RWPE1 (cell line): ENCODE data around the gene ALK.

ENCODE experiments used
- CTCF ChIA-PET: fragments of 350-600 bp; sonication (Branson Sonifier 250); formaldehyde crosslinking; extraction: SDS; loops from one replicate; lab custom pipeline; 2021; lab: Yijun Ruan, JAX
- POLR2A ChIA-PET: fragments of 400-600 bp; formaldehyde crosslinking; extraction: SDS; loops from one replicate; lab custom pipeline; 2020; ENCODE audit warnings: antibody characterized with exemption; ENCODE audit not compliant: low non-redundant PET; lab: Yijun Ruan, JAX
- DNase-seq: peaks from one replicate; pipeline ENCODE4 v3.0.0; 2012; ENCODE audit warnings: low spot score
- H3K27ac ChIP-seq: fragments of 450-650 bp; 2 replicates; pipeline ENCODE4 v1.5.1; 2017
- CTCF ChIP-seq: fragments of 450-650 bp; conservative IDR thresholded peaks from 2 replicates; pipeline ENCODE4 v1.5.1; 2017; ENCODE audit warnings: low read depth, mild to moderate bottlenecking

The ALK gene

GRCh38 chr2:29598978-29599377 is 322.4 kb downstream of the ALK start:
- H3K27ac ChIP-seq = no peak overlapping the region
- TF ChIP-seq CTCF = no peak
- no peak for DNase-seq
- ChIA-PET CTCF (no interaction called here), POLR2A (no interaction called here)

GRCh38 chr2:29597035-29597434 is 324.4 kb downstream of the ALK start:
- ChIA-PET POLR2A (no interaction called here), CTCF (no interaction called here)
- DNase-seq = no peak
- TF ChIP-seq CTCF = no peak
- no peak overlapping the region for H3K27ac ChIP-seq

- no peak for DNase-seq
- no peak for TF ChIP-seq CTCF
- no peak overlapping the region for H3K27ac ChIP-seq
- POLR2A ChIA-PET = no interaction called here
- CTCF ChIA-PET = interaction anchor here (0.6 kb wide), 1 partner anchor 173 kb away, joined by 5 read pairs; no protein-coding TSS in a partner anchor
Measured at GRCh38 chr2:29596584-29596983, 324.8 kb downstream of the ALK start.

GRCh38 chr2:29591600-29591999 is 329.8 kb downstream of the ALK start:
- POLR2A ChIA-PET = no interaction called here
- no peak overlapping the region for H3K27ac ChIP-seq
- CTCF ChIA-PET = no interaction called here
- no peak for DNase-seq
- TF ChIP-seq CTCF = no peak

- no peak for DNase-seq
- ChIA-PET CTCF (interaction anchor here (0.6 kb wide), 1 partner anchor 444 kb away, joined by 3 read pairs; no protein-coding TSS in a partner anchor), POLR2A (no interaction called here)
- no peak overlapping the region for H3K27ac ChIP-seq
- no peak for TF ChIP-seq CTCF
Measured at GRCh38 chr2:29590211-29590610, 331.2 kb downstream of the ALK start.

- DNase-seq = no peak
- POLR2A ChIA-PET = no interaction called here
- CTCF ChIA-PET = interaction anchor here (0.6 kb wide), 1 partner anchor 445 kb away, joined by 3 read pairs; no protein-coding TSS in a partner anchor
- no peak overlapping the region for H3K27ac ChIP-seq
- no peak for TF ChIP-seq CTCF
Measured at GRCh38 chr2:29589440-29590103, 331.8 kb downstream of the ALK start.
